ENCODE measurements around the gene METTL8. TPM values are rescaled to one million over a fixed set of nuclear protein-coding genes. Genes with fewer than 3 reads are reported as not detected.
"Not testable (repeated sequence)": the region's sequence is repeated elsewhere in the genome, so short reads cannot be mapped to it uniquely, and the experiment has no call there.

The METTL8 gene
- total and polyA plus RNA-seq, 4 experiments from 2014 or later = 11.2 to 22.1 (median 18.4) TPM

GRCh38 chr2:171390941-171391516 is 42.8 kb downstream of the METTL8 start:
- Mint-ChIP-seq H3K4me3 (no peak overlapping the region), H3K36me3 (peaks cover 7 to 10% of the 10 kb centered on the region in 2 donors), H3K9me3 (no peaks in the 10 kb centered on the region), H3K27ac (peak overlapping the region in 1 of 7 donors; percentile 31), H3K4me1 (peaks cover 0 to 16% (median 2%) of the 10 kb centered on the region in 4 donors), H3K27me3 (no peaks in the 10 kb centered on the region)
- ChIA-PET CTCF (ENCODE audit: partially characterized antibody) (no interaction called here), POLR2A (ENCODE audit: partially characterized antibody) (no interaction called here)
- Histone ChIP-seq H3K27ac (ENCODE audit: low read depth, low read length) (no peak overlapping the region), H3K4me3 (ENCODE audit: low read length in 2 of 2) (no peak overlapping the region), H3K9me3 (ENCODE audit: control insufficient read depth in 1 of 2, low read length in 2 of 2) (no peaks in the 10 kb centered on the region), H3K27me3 (ENCODE audit: insufficient read depth, low read length) (no peaks in the 10 kb centered on the region), H3K36me3 (ENCODE audit: insufficient read depth, low read length) (no peaks in the 10 kb centered on the region), H3K4me1 (ENCODE audit: insufficient read depth, low read length) (no peaks in the 10 kb centered on the region)
- intact Hi-C loops (cut with micrococcal nuclease) = no loop called here
- no peak for DNase-seq

GRCh38 chr2:171389780-171390179 is 44.0 kb downstream of the METTL8 start:
- no peak for DNase-seq
- H3K27me3 Mint-ChIP-seq = no peaks in the 10 kb centered on the region
- peaks cover 0 to 16% (median 4%) of the 10 kb centered on the region in 4 donors for H3K4me1 Mint-ChIP-seq
- POLR2A ChIA-PET (ENCODE audit: partially characterized antibody) = no interaction called here
- H3K36me3 Mint-ChIP-seq = peaks cover 11 to 13% of the 10 kb centered on the region in 2 donors
- Histone ChIP-seq H3K27ac (ENCODE audit: low read depth, low read length) (no peak overlapping the region), H3K4me3 (ENCODE audit: low read length in 2 of 2) (no peak overlapping the region), H3K9me3 (ENCODE audit: control insufficient read depth in 1 of 2, low read length in 2 of 2) (no peaks in the 10 kb centered on the region), H3K36me3 (ENCODE audit: insufficient read depth, low read length) (no peaks in the 10 kb centered on the region), H3K27me3 (ENCODE audit: insufficient read depth, low read length) (no peaks in the 10 kb centered on the region), H3K4me1 (ENCODE audit: insufficient read depth, low read length) (no peaks in the 10 kb centered on the region)
- CTCF ChIA-PET (ENCODE audit: partially characterized antibody) = no interaction called here
- no peak overlapping the region for H3K27ac Mint-ChIP-seq
- intact Hi-C loops (cut with micrococcal nuclease) = no loop called here
- H3K4me3 Mint-ChIP-seq = no peak overlapping the region
- H3K9me3 Mint-ChIP-seq = no peaks in the 10 kb centered on the region

GRCh38 chr2:171389325-171389724 is 44.5 kb downstream of the METTL8 start:
- intact Hi-C loops (cut with micrococcal nuclease) = no loop called here
- no peak for DNase-seq
- POLR2A ChIA-PET (ENCODE audit: partially characterized antibody) = interaction anchor here (0.9 kb wide), 1 partner anchor 229 kb away, joined by 3 read pairs; no protein-coding TSS in a partner anchor
- H3K27me3 Mint-ChIP-seq = no peaks in the 10 kb centered on the region
- H3K36me3 ChIP-seq (ENCODE audit: insufficient read depth, low read length) = no peaks in the 10 kb centered on the region
- no peak overlapping the region for H3K27ac ChIP-seq (ENCODE audit: low read depth, low read length)
- H3K36me3 Mint-ChIP-seq = peaks cover 11 to 13% of the 10 kb centered on the region in 2 donors
- H3K9me3 ChIP-seq (ENCODE audit: control insufficient read depth in 1 of 2, low read length in 2 of 2) = no peaks in the 10 kb centered on the region
- no peaks in the 10 kb centered on the region for H3K9me3 Mint-ChIP-seq
- peaks cover 0 to 16% (median 4%) of the 10 kb centered on the region in 4 donors for H3K4me1 Mint-ChIP-seq
- H3K4me3 Mint-ChIP-seq = no peak overlapping the region
- no peaks in the 10 kb centered on the region for H3K27me3 ChIP-seq (ENCODE audit: insufficient read depth, low read length)
- H3K4me1 ChIP-seq (ENCODE audit: insufficient read depth, low read length) = no peaks in the 10 kb centered on the region
- no peak overlapping the region for H3K27ac Mint-ChIP-seq
- CTCF ChIA-PET (ENCODE audit: partially characterized antibody) = no interaction called here
- H3K4me3 ChIP-seq (ENCODE audit: low read length in 2 of 2) = no peak overlapping the region

GRCh38 chr2:171387052-171387451 is 46.7 kb downstream of the METTL8 start:
- H3K4me1 ChIP-seq (ENCODE audit: insufficient read depth, low read length) = no peaks in the 10 kb centered on the region
- H3K36me3 ChIP-seq (ENCODE audit: insufficient read depth, low read length) = no peaks in the 10 kb centered on the region
- Mint-ChIP-seq H3K27me3 (no peaks in the 10 kb centered on the region), H3K4me3 (no peak overlapping the region), H3K36me3 (peaks cover 18 to 23% of the 10 kb centered on the region in 2 donors), H3K9me3 (peaks cover 0 to 2% (median 0%) of the 10 kb centered on the region in 8 donors), H3K27ac (peak overlapping the region in 1 of 7 donors; percentile 3), H3K4me1 (peaks cover 0 to 11% (median 4%) of the 10 kb centered on the region in 4 donors)
- POLR2A ChIA-PET (ENCODE audit: partially characterized antibody) = interaction anchor here (0.8 to 1.8 kb wide), 2 partner anchors 12 to 54 kb away, joined by 3 to 7 read pairs; no protein-coding TSS in a partner anchor
- H3K27me3 ChIP-seq (ENCODE audit: insufficient read depth, low read length) = no peaks in the 10 kb centered on the region
- H3K4me3 ChIP-seq (ENCODE audit: low read length in 2 of 2) = no peak overlapping the region
- intact Hi-C loops (cut with micrococcal nuclease) = no loop called here
- no peak overlapping the region for H3K27ac ChIP-seq (ENCODE audit: low read depth, low read length)
- peak in 1 of 5 donors; percentile 30 for DNase-seq
- no peaks in the 10 kb centered on the region for H3K9me3 ChIP-seq (ENCODE audit: control insufficient read depth in 1 of 2, low read length in 2 of 2)
- CTCF ChIA-PET (ENCODE audit: partially characterized antibody) = no interaction called here

- Histone ChIP-seq H3K27me3 (ENCODE audit: insufficient read depth, low read length) (no peaks in the 10 kb centered on the region), H3K4me1 (ENCODE audit: insufficient read depth, low read length) (no peaks in the 10 kb centered on the region), H3K9me3 (ENCODE audit: control insufficient read depth in 1 of 2, low read length in 2 of 2) (no peaks in the 10 kb centered on the region), H3K27ac (ENCODE audit: low read depth, low read length) (no peak overlapping the region), H3K36me3 (ENCODE audit: insufficient read depth, low read length) (no peaks in the 10 kb centered on the region), H3K4me3 (ENCODE audit: low read length in 2 of 2) (no peak overlapping the region)
- Mint-ChIP-seq H3K4me1 (peaks cover 0 to 11% (median 4%) of the 10 kb centered on the region in 4 donors), H3K27ac (peak overlapping the region in 1 of 7 donors; percentile 3), H3K36me3 (peaks cover 18 to 22% of the 10 kb centered on the region in 2 donors), H3K27me3 (no peaks in the 10 kb centered on the region), H3K9me3 (peaks cover 0 to 2% (median 0%) of the 10 kb centered on the region in 8 donors), H3K4me3 (no peak overlapping the region)
- intact Hi-C loops (cut with micrococcal nuclease) = no loop called here
- POLR2A ChIA-PET (ENCODE audit: partially characterized antibody) = interaction anchor here (0.8 to 1.8 kb wide), 2 partner anchors 12 to 54 kb away, joined by 3 to 7 read pairs; no protein-coding TSS in a partner anchor
- CTCF ChIA-PET (ENCODE audit: partially characterized antibody) = no interaction called here
- DNase-seq = no peak
Observed at GRCh38 chr2:171386627-171387026, 47.2 kb downstream of the METTL8 start.

- H3K27me3 Mint-ChIP-seq = no peaks in the 10 kb centered on the region
- no peaks in the 10 kb centered on the region for H3K27me3 ChIP-seq (ENCODE audit: insufficient read depth, low read length)
- no peaks in the 10 kb centered on the region for H3K36me3 ChIP-seq (ENCODE audit: insufficient read depth, low read length)
- H3K36me3 Mint-ChIP-seq = peaks cover 42% of the 10 kb centered on the region in 2 donors
- H3K4me3 ChIP-seq (ENCODE audit: low read length in 2 of 2) = no peak overlapping the region
- H3K27ac Mint-ChIP-seq = no peak overlapping the region
- H3K4me3 Mint-ChIP-seq = no peak overlapping the region
- no peak for DNase-seq
- H3K9me3 ChIP-seq (ENCODE audit: control insufficient read depth in 1 of 2, low read length in 2 of 2) = no peaks in the 10 kb centered on the region
- no peak overlapping the region for H3K27ac ChIP-seq (ENCODE audit: low read depth, low read length)
- H3K9me3 Mint-ChIP-seq = peaks cover 5 to 28% (median 21%) of the 10 kb centered on the region in 8 donors
- H3K4me1 Mint-ChIP-seq = peaks cover 0 to 11% (median 5%) of the 10 kb centered on the region in 4 donors
- ChIA-PET CTCF (ENCODE audit: partially characterized antibody) (no interaction called here), POLR2A (ENCODE audit: partially characterized antibody) (no interaction called here)
- intact Hi-C loops (cut with micrococcal nuclease) = no loop called here
- no peaks in the 10 kb centered on the region for H3K4me1 ChIP-seq (ENCODE audit: insufficient read depth, low read length)
Observed at GRCh38 chr2:171383134-171383533, 50.7 kb downstream of the METTL8 start.

GRCh38 chr2:171382175-171382574 is 51.6 kb downstream of the METTL8 start:
- DNase-seq; H3K9me3 ChIP-seq (ENCODE audit: control insufficient read depth in 1 of 2, low read length in 2 of 2); CTCF ChIA-PET (ENCODE audit: partially characterized antibody); H3K27ac ChIP-seq (ENCODE audit: low read depth, low read length); H3K27ac Mint-ChIP-seq; H3K36me3 ChIP-seq (ENCODE audit: insufficient read depth, low read length); POLR2A ChIA-PET (ENCODE audit: partially characterized antibody); intact Hi-C loops (cut with micrococcal nuclease); H3K4me3 Mint-ChIP-seq; H3K27me3 Mint-ChIP-seq; H3K27me3 ChIP-seq (ENCODE audit: insufficient read depth, low read length); H3K4me3 ChIP-seq (ENCODE audit: low read length in 2 of 2); H3K4me1 ChIP-seq (ENCODE audit: insufficient read depth, low read length): not testable (repeated sequence)
- H3K36me3 Mint-ChIP-seq = peaks cover 47 to 51% of the 10 kb centered on the region in 2 donors
- H3K4me1 Mint-ChIP-seq = peaks cover 0 to 19% (median 5%) of the 10 kb centered on the region in 4 donors
- peaks cover 5 to 37% (median 27%) of the 10 kb centered on the region in 8 donors for H3K9me3 Mint-ChIP-seq
